ENCODE results near the gene OOEP.

The OOEP gene

GRCh38 chr6:73364549-73364948, 5.1 kb downstream of the OOEP start:
- no peak for DNase-seq

GRCh38 chr6:73364121-73364520, 5.6 kb downstream of the OOEP start:
- DNase-seq = no peak

DNA sequence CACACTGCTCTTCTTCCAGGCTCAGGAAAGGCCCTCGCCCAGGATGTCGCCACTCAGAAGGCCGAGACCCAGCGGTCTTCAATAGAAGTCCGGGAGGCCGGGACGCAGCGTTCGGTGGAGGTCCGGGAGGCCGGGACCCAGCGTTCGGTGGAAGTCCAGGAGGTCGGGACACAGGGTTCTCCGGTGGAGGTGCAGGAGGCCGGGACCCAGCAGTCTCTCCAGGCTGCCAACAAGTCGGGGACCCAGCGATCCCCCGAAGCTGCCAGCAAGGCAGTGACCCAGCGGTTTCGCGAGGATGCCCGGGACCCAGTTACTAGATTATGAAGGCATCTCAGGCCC, 6.2 kb downstream of the OOEP start:
- DNase-seq = no peak

GRCh38 chr6:73362869-73363536, 6.7 kb downstream of the OOEP start:
- no peak for DNase-seq

DNA sequence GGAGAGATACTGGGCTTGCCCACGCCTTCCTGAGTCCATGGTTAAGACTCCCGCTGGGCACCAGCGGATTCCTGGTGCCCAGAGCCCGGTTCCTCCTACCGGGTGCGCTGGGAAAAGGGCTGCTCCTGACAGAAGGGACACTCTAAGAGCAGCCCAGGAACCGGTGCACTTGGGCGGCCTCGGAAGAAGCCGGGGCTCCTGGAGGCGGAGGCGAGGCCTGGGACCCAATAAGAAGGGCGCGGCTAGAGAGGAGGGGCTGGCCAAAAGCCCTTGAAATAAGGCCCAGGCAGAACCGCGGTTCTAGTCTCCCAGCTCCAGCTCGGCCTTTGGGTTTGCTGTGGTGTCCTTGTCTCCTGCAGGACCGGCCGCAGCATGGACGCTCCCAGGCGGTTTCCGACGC, 7.3 kb downstream of the OOEP start, which contains the start of gene KHDC3L:
TSS of gene KHDC3L (plus strand) at position 301 of the 400 bp plus-strand sequence. CDS start at position 373, 72 bp downstream.
- DNase-seq = no peak

- DNase-seq = no peak
Observed at GRCh38 chr6:73353636-73354593, 15.8 kb downstream of the OOEP start, which contains the start of gene DPPA5. Gene DPPA5 (minus strand): TSS chr6:73354276. CDS start chr6:73354225, 51 bp downstream.

GRCh38 chr6:73349311-73349710, 20.4 kb downstream of the OOEP start:
- DNase-seq = no peak

- no peak for DNase-seq
Observed at GRCh38 chr6:73348550-73349204, 21.0 kb downstream of the OOEP start.

GRCh38 chr6:73343164-73343563, 26.5 kb downstream of the OOEP start:
- no peak for DNase-seq

GRCh38 chr6:73342174-73342573, 27.5 kb downstream of the OOEP start:
- no peak for DNase-seq

DNA sequence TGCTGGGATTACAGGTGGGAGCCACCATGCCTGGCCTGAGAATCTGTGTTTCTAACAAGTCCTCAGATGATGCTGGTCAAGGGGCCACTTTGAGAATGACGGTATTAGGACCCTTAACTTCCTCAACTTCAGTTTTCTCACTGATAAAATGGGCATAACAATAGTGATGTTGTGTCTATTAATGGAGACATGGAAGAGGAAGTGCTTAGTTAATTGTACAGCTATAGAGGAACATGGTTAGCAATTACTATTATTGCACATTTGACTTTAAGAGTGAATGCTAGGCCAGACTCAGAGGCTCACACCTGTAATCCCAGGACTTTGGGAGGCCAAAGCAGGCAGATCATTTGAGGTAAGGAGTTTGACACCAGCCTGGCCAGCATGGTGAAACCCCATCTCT, 28.4 kb downstream of the OOEP start:
- DNase-seq = no peak

- no peak for DNase-seq
Observed at GRCh38 chr6:73340048-73340447, 29.6 kb downstream of the OOEP start.

DNA sequence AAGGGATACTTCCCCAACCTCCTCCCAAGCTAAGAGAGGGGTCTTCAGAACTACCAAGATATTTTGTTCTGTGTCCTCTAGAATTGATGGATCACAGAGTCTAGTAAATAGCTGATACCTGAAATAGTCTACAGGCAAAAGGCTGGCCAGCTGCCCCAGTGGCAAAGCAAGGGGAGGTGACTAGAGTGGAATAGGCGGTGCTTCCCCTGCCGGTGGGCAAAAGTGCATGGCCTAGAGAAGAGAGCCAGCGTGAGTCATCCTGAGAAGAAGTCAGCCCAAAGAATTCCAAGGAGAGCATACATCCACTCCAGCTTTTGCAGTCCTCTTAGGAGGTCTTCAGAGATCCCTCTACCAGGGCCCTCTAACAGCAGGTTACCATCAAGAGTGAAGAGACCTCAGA, 30.4 kb downstream of the OOEP start:
- DNase-seq = no peak

DNA sequence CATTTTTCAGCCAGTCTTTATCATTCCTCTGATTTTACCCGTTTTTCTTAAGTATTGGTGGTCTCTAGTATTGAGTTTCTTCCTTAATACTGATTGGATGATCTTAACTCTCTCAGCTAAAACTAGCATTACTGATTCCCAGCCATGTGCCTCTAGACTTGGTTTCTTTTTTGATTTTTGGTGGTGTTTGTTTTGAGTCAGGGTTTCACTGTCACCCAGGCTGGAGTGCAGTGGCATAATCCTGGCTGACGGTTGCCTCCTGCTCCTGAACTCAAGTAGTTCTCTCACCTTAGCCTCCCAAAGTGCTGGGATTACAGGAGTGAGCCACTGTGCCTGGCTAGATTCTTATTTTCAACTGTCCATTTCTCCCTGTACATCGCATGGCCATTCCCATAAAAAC, 40.5 kb downstream of the OOEP start:
- DNase-seq = no peak

- no peak for DNase-seq
Observed at GRCh38 chr6:73328790-73329189, 40.9 kb downstream of the OOEP start.

DNA sequence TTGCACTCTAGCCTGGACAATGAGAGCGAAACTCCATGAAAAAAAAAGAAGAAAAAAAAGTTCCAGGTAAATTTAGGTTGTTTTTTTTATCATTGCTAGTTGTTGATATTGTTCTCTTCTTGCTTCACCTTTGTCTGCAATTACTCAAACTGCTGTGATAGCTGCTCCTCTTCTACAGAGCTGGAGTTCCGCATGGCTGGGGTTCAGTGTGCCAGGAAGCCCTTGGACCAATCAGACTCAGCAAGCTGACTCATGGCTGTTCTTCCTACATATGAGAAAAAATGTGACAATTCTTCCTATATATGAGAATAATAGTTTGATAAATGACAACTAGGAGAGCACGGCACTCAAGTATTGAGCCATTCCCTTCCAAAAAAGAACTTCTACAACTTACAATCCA, 44.0 kb downstream of the OOEP start:
- DNase-seq = no peak

- no peak for DNase-seq
Observed at GRCh38 chr6:73323323-73323722, 46.4 kb downstream of the OOEP start.
